SK-N-SH (cell line): Measurements from ENCODE around the gene RBM44. TPM values are rescaled to one million over a fixed set of nuclear protein-coding genes. Genes with fewer than 3 reads are reported as not detected.

ENCODE experiments used
- CTCF ChIA-PET: fragments of 300-600, 350-600 bp; formaldehyde crosslinking; extraction: SDS; loops from one replicate; lab custom pipeline; 2021; lab: Yijun Ruan, JAX
- POLR2A ChIA-PET: fragments of 350-600 bp; sonication (Branson Sonifier 250); formaldehyde crosslinking; extraction: SDS; loops from one replicate; lab custom pipeline; 2020; ENCODE audit warnings: antibody characterized with exemption, inconsistent platforms; lab: Yijun Ruan, JAX
- DNase-seq: peaks from one replicate; pipeline ENCODE4 v3.0.0; 2012
- H2AFZ ChIP-seq: fragments of 200-600 bp; sonication (generic); 2 replicates; pipeline ENCODE4 v1.8.1; 2016; ENCODE audit warnings: antibody characterized with exemption, mild to moderate bottlenecking, low read depth
- H3F3A ChIP-seq: fragments of 200-600 bp; sonication (generic); replicated peaks from 2 replicates; pipeline ENCODE3; 2016; ENCODE audit warnings: antibody characterized with exemption, mild to moderate bottlenecking; ENCODE audit not compliant: insufficient read depth
- H3K27ac ChIP-seq, 2 experiments: fragments of 200-500 bp in 1 of 2; fragments of 200-600 bp in 1 of 2; sonication (Bioruptor generic) in 1 of 2; sonication (generic), shearing (Covaris generic) in 1 of 2; 2 replicates each; pipeline versions ENCODE4 v1.5.1 to v1.6.1; 2014 to 2016; ENCODE audit warnings: low read depth in 2 of 2, inconsistent platforms in 1 of 2, low read length in 1 of 2, mild to moderate bottlenecking in 1 of 2, mixed read lengths in 1 of 2
- H3K27me3 ChIP-seq: fragments of 200-600 bp; sonication (generic), shearing (Covaris generic); 2 replicates; pipeline ENCODE4 v1.6.1; 2016; ENCODE audit warnings: mixed run types; ENCODE audit not compliant: insufficient read depth
- H3K36me3 ChIP-seq, 2 experiments: fragments of 200-500 bp in 1 of 2; fragments of 200-600 bp in 1 of 2; sonication (Bioruptor generic) in 1 of 2; sonication (generic) in 1 of 2; replicated peaks in 1 of 2; 2 replicates each; pipeline versions ENCODE3 to v1.5.1; 2014 to 2016; ENCODE audit warnings: low read length in 1 of 2, mild to moderate bottlenecking in 1 of 2; ENCODE audit not compliant: insufficient read depth in 2 of 2, control insufficient read depth in 1 of 2
- H3K4me1 ChIP-seq, 2 experiments: fragments of 200-500 bp in 1 of 2; fragments of 200-600 bp in 1 of 2; sonication (Bioruptor generic) in 1 of 2; sonication (generic), shearing (Covaris generic) in 1 of 2; 2 replicates each; pipeline versions ENCODE4 v1.5.1 to v1.6.1; 2014 to 2016; ENCODE audit warnings: low read depth in 1 of 2, low read length in 1 of 2, mixed run types in 1 of 2; ENCODE audit not compliant: insufficient read depth in 2 of 2, control insufficient read depth in 1 of 2
- H3K4me2 ChIP-seq: fragments of 200-600 bp; sonication (generic), shearing (Covaris generic); 2 replicates; pipeline ENCODE4 v1.6.1; 2017; ENCODE audit warnings: mixed run types
- H3K4me3 ChIP-seq, 2 experiments: fragments of 200-500 bp in 1 of 2; fragments of 200-600 bp in 1 of 2; sonication (Bioruptor generic) in 1 of 2; sonication (generic), shearing (Covaris generic) in 1 of 2; 2 replicates each; pipeline versions ENCODE4 v1.5.1 to v1.8.1; 2014 to 2016; ENCODE audit warnings: low read depth in 2 of 2, inconsistent platforms in 1 of 2, low read length in 1 of 2, mild to moderate bottlenecking in 1 of 2, mixed read lengths in 1 of 2, moderate library complexity in 1 of 2
- H3K79me2 ChIP-seq: fragments of 200-600 bp; sonication (generic); 2 replicates; pipeline ENCODE4 v1.8.1; 2017; ENCODE audit warnings: mild to moderate bottlenecking; ENCODE audit not compliant: insufficient read depth
- H3K9ac ChIP-seq: fragments of 200-600 bp; sonication (generic); 2 replicates; pipeline ENCODE4 v1.6.1; 2017; ENCODE audit warnings: mixed run types
- H3K9me2 ChIP-seq: fragments of 200-600 bp; sonication (generic); 2 replicates; pipeline ENCODE4 v1.6.1; 2017; ENCODE audit warnings: mixed run types
- H3K9me3 ChIP-seq: fragments of 200-600 bp; sonication (generic); 2 replicates; pipeline ENCODE4 v1.6.1; 2017; ENCODE audit warnings: mixed run types, mild to moderate bottlenecking, moderate library complexity
- H4K20me1 ChIP-seq: fragments of 200-600 bp; sonication (generic); 2 replicates; pipeline ENCODE4 v1.6.1; 2017; ENCODE audit warnings: mild to moderate bottlenecking, mixed run types; ENCODE audit not compliant: insufficient read depth
- EP300 ChIP-seq, 2 experiments: IDR thresholded peaks; 2 replicates each; pipeline versions ENCODE4 v1.4.0 to v1.6.1; 2012; ENCODE audit warnings: borderline replicate concordance in 1 of 2, low read depth in 1 of 2, low read length in 1 of 2
- FOXM1 ChIP-seq: IDR thresholded peaks from 2 replicates; pipeline ENCODE4 v1.4.0; 2012; ENCODE audit warnings: low read depth, mild to moderate bottlenecking
- NFIC ChIP-seq: IDR thresholded peaks from 2 replicates; pipeline ENCODE4 v1.4.0; 2012; ENCODE audit warnings: borderline replicate concordance
- POLR2AphosphoS5 ChIP-seq: IDR thresholded peaks from 2 replicates; pipeline ENCODE4 v1.6.1; 2012; ENCODE audit warnings: low read depth, low read length
- SMC3 ChIP-seq: IDR thresholded peaks from 2 replicates; pipeline ENCODE4 v1.6.1; 2012; ENCODE audit warnings: low read depth, low read length, improper control_type of control experiment
- TCF12 ChIP-seq: IDR thresholded peaks from 2 replicates; pipeline ENCODE4 v1.4.0; 2012
- WGBS: methylation state at CpG from one replicate; pipeline ENCODE4 v1.1.6; 2017; ENCODE audit warnings: low lambda C conversion rate; 5-methylcytosine and 5-hydroxymethylcytosine counted together
- polyA plus RNA-seq, 3 experiments: library from polyadenylated mRNA; depleted of rRNA; stranded (reverse); fragments of >200 nt; gene quantifications; 2 replicates each; pipeline ENCODE4 v1.2.3, GENCODE V29; 2012
- TF ChIP-seq, protein P1 (sequence below): fragments of 150-350 bp; IDR thresholded peaks from 2 replicates; pipeline ENCODE4 v1.6.1; 2017; ENCODE audit warnings: antibody characterized with exemption, low read length, low read depth, borderline replicate concordance
- TF ChIP-seq, protein P2 (sequence below): IDR thresholded peaks from 2 replicates; pipeline ENCODE4 v1.4.0; 2012; ENCODE audit warnings: low read depth
- TF ChIP-seq, protein P3 (sequence below): fragments of 150-350 bp; IDR thresholded peaks from 2 replicates; pipeline ENCODE4 v1.6.1; 2016; ENCODE audit warnings: mild to moderate bottlenecking, low read depth, low read length
- TF ChIP-seq, protein P4 (sequence below): IDR thresholded peaks from 2 replicates; pipeline ENCODE4 v1.6.1; 2012; ENCODE audit warnings: mild to moderate bottlenecking, low read depth, low read length, moderate library complexity
- TF ChIP-seq, protein P5 (sequence below): IDR thresholded peaks from 2 replicates; pipeline ENCODE4 v1.4.0; 2012; ENCODE audit warnings: low read depth, borderline replicate concordance

RBM44 gene
- polyA plus RNA-seq, 1 of the 3 experiments (the other 2 are of a cell fraction), result 0.30 TPM

DNA sequence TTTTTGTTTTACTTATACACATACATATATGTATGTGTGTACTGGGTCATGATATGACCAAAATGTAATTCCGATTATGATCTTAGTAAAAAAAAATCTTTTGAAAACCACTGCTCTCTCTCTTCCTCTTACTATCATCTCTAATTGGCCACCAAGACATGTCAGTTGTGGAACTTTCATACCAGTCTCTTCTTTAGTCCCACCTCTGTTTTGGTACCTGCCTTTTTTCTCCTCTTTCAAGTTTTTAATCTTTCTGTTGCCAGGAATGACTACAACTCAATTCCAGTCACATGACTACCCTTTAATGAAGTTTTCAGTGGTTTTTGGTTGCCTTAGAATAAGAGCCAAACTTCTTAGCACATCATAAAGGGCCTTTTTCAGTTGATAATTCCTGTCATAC is 17.1 kb downstream of the RBM44 start:
- Histone ChIP-seq H3K79me2 (no peaks in the 10 kb centered on the region), H3K9me2 (no peaks in the 10 kb centered on the region), H3K4me1 (peaks cover 10 to 15% of the 10 kb centered on the region in 2 experiments; a peak in 2 of 4 replicates), H3K4me3 (no peak overlapping the region), H3K9ac (no peak overlapping the region), H3K4me2 (no peak overlapping the region), H3K9me3 (no peaks in the 10 kb centered on the region), H3K27ac (no peak overlapping the region), H3F3A (peaks cover 17% of the 10 kb centered on the region), H2AFZ (no peak overlapping the region), H3K36me3 (no peaks in the 10 kb centered on the region), H4K20me1 (no peaks in the 10 kb centered on the region), H3K27me3 (no peaks in the 10 kb centered on the region)
- WGBS, result 63% methylated on average over 1 of the region's 1 CpG
- CTCF ChIA-PET, result interaction anchor here (1.1 to 1.4 kb wide), 2 partner anchors 43 kb away, joined by 3 read pairs; no protein-coding TSS in a partner anchor
- TF ChIP-seq, protein P1, sequence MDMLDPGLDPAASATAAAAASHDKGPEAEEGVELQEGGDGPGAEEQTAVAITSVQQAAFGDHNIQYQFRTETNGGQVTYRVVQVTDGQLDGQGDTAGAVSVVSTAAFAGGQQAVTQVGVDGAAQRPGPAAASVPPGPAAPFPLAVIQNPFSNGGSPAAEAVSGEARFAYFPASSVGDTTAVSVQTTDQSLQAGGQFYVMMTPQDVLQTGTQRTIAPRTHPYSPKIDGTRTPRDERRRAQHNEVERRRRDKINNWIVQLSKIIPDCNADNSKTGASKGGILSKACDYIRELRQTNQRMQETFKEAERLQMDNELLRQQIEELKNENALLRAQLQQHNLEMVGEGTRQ, result no peak
- TF ChIP-seq NFIC, result no peak
- TF ChIP-seq, protein P2, sequence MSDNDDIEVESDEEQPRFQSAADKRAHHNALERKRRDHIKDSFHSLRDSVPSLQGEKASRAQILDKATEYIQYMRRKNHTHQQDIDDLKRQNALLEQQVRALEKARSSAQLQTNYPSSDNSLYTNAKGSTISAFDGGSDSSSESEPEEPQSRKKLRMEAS, result no peak
- TF ChIP-seq SMC3, result no peak
- no peak for TF ChIP-seq TCF12
- TF ChIP-seq, protein P3, sequence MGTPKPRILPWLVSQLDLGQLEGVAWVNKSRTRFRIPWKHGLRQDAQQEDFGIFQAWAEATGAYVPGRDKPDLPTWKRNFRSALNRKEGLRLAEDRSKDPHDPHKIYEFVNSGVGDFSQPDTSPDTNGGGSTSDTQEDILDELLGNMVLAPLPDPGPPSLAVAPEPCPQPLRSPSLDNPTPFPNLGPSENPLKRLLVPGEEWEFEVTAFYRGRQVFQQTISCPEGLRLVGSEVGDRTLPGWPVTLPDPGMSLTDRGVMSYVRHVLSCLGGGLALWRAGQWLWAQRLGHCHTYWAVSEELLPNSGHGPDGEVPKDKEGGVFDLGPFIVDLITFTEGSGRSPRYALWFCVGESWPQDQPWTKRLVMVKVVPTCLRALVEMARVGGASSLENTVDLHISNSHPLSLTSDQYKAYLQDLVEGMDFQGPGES, result no peak
- TF ChIP-seq POLR2AphosphoS5, result no peak
- no peak for TF ChIP-seq FOXM1
- TF ChIP-seq, protein P4, sequence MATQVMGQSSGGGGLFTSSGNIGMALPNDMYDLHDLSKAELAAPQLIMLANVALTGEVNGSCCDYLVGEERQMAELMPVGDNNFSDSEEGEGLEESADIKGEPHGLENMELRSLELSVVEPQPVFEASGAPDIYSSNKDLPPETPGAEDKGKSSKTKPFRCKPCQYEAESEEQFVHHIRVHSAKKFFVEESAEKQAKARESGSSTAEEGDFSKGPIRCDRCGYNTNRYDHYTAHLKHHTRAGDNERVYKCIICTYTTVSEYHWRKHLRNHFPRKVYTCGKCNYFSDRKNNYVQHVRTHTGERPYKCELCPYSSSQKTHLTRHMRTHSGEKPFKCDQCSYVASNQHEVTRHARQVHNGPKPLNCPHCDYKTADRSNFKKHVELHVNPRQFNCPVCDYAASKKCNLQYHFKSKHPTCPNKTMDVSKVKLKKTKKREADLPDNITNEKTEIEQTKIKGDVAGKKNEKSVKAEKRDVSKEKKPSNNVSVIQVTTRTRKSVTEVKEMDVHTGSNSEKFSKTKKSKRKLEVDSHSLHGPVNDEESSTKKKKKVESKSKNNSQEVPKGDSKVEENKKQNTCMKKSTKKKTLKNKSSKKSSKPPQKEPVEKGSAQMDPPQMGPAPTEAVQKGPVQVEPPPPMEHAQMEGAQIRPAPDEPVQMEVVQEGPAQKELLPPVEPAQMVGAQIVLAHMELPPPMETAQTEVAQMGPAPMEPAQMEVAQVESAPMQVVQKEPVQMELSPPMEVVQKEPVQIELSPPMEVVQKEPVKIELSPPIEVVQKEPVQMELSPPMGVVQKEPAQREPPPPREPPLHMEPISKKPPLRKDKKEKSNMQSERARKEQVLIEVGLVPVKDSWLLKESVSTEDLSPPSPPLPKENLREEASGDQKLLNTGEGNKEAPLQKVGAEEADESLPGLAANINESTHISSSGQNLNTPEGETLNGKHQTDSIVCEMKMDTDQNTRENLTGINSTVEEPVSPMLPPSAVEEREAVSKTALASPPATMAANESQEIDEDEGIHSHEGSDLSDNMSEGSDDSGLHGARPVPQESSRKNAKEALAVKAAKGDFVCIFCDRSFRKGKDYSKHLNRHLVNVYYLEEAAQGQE, result no peak
- no peak for TF ChIP-seq EP300 (IDR thresholded peaks at IDR 0.05; ENCODE audit: borderline replicate concordance in 1 of 2, low read depth in 1 of 2, low read length in 1 of 2)
- TF ChIP-seq, protein P5, sequence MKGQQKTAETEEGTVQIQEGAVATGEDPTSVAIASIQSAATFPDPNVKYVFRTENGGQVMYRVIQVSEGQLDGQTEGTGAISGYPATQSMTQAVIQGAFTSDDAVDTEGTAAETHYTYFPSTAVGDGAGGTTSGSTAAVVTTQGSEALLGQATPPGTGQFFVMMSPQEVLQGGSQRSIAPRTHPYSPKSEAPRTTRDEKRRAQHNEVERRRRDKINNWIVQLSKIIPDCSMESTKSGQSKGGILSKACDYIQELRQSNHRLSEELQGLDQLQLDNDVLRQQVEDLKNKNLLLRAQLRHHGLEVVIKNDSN, result no peak
- POLR2A ChIA-PET, result no interaction called here
- no peak for DNase-seq
